Measurements from ENCODE around the gene CLC. TPM values are rescaled to one million over a fixed set of nuclear protein-coding genes. Genes with fewer than 3 reads are reported as not detected.
"Not testable (repeated sequence)": the region's sequence is repeated elsewhere in the genome, so short reads cannot be mapped to it uniquely, and the experiment has no call there.

Gene CLC
- total RNA-seq (2014; rRNA removed; shearing (Covaris generic)): not detected in 2 replicates
- polyA plus RNA-seq (2014; cell fraction: nucleus; rRNA removed): not detected in 2 replicates

DNA sequence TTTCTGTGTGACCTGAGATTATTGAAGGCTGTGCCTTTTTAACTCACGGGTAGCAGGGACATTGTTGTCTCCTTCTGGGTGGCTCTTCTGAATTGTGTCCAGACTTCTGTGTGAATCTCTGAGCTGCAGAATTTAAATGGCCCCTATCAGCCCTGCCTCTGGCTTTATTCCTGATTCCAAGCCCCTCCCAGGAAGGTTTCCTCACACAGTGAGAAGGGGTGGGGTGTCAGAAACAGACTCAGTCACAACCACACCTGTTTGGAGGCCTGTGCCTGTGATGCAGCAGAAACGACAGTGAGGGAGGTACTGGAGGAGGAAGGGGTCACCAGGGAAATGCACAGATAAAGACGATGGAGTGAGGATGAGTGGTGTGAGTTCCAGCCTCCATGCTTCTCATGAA is at the start of gene CLC:
Gene CLC (minus strand): TSS at position 139 of the 400 bp plus-strand sequence. CDS start 77 bp downstream, at position 62.
- DNase-seq (ENCODE audit: extremely low read depth, low read depth): no peak

GRCh38 chr19:39780894-39781293 is 43.1 kb upstream of the CLC start:
- DNase-seq (ENCODE audit: extremely low read depth, low read depth): no peak

DNA sequence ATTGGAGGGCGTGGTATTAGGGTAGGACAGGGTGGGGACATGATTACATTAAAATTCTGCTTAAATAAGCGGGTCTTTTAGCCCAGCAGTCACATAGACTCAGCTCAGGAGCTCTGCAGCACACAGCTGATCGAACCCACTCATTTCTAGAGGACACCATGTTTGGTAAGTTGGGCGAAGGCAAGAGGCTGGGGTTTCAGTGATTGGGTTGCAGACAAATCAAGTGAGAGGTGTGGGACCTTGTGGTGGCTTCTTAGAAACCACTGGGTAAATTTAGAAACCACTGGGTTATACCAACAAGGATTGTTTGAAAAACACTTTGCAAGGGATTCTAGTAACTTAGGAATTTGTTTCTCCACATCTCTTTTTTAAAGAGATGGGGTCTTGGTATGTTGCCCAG is 40.9 kb upstream of the CLC start, which contains the start of gene LEUTX:
Gene LEUTX (plus strand): TSS at position 92 of the 400 bp plus-strand sequence. CDS start 67 bp downstream, at position 159.
- DNase-seq (ENCODE audit: extremely low read depth, low read depth): no peak

DNA sequence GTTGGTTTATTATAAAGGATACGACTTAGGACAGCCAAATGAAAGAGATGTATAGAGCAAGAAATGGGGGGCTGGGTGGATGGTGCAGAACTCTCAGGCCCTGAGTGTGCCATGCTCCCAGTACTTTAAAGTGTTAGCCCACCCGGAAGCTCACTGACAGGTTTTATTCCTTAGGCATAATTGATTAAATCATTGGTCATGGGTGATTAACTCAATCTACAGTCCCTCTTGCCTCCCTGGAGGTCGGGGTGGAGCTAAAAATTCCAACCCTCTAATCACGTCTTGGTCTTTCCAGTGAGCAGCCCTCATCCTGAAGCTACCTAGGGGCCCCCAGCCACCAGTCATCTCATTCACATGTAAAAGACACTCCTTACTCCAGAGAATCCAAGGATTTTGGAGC is 31.0 kb upstream of the CLC start:
- no peak for DNase-seq (ENCODE audit: extremely low read depth, low read depth)

- no peak for DNase-seq (ENCODE audit: extremely low read depth, low read depth)
Observed at GRCh38 chr19:39768334-39768733, 30.5 kb upstream of the CLC start.

GRCh38 chr19:39765091-39766076 is 27.6 kb upstream of the CLC start:
- peak; percentile 38 for DNase-seq (ENCODE audit: extremely low read depth, low read depth)

GRCh38 chr19:39761851-39762250 is 24.0 kb upstream of the CLC start:
- DNase-seq (ENCODE audit: extremely low read depth, low read depth): not testable (repeated sequence)

DNA sequence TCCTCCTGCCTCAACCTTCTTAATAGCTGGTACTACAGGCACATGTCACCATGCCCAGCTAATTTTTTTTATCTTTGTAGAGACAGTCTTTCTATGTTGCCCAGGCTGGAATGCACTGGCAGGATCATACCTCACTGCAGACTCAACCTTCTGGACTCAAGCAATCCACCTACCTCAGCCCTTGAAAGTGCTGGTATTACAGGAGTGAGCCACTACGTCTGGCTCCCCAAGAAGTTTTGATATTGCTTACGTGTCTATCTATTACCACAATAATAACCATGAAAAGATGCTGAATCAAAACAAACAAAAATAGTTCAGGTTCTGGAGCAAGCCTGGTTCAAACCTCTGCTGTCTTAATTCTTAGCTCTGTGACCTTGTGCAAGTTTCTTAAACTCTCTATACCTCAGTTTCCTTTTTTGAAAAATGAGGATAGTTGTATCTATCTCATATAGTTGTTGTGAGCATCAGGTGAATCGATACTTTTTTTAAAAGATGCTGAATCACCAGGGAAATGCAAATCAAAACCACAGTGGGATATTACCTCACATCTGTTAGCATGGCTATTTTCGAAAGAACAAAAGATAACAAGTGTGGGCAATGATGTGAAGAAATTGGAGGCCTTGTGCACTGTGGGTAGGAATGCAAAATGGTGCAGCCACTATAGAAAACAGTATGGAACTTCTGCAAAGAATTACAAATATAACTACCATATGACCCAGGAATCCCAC is 21.8 kb upstream of the CLC start:
- DNase-seq (ENCODE audit: extremely low read depth, low read depth): no peak

DNA sequence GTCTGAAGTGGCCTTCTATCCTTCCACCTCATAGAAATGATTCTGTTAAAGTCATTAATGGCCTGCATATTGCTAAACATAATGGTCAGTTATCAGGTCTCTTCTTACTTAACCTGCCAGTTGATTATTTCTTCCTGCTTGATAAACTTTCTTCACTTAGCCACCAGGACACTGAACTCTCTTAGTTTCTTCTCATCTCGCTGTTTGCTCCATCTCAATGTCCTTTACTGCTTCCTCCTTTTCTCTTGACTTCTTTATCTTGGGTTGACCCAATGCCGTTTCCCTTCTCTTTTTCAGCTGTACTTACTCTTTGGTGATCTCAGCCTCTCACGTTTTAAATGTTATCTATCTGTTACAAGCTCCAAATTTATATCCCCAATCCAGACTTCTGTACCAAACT is 17.1 kb upstream of the CLC start:
- no peak for DNase-seq (ENCODE audit: extremely low read depth, low read depth)

GRCh38 chr19:39754544-39754943 is 16.7 kb upstream of the CLC start:
- DNase-seq (ENCODE audit: extremely low read depth, low read depth): no peak

- no peak for DNase-seq (ENCODE audit: extremely low read depth, low read depth)
Observed at GRCh38 chr19:39752795-39753194, 15.0 kb upstream of the CLC start.

DNA sequence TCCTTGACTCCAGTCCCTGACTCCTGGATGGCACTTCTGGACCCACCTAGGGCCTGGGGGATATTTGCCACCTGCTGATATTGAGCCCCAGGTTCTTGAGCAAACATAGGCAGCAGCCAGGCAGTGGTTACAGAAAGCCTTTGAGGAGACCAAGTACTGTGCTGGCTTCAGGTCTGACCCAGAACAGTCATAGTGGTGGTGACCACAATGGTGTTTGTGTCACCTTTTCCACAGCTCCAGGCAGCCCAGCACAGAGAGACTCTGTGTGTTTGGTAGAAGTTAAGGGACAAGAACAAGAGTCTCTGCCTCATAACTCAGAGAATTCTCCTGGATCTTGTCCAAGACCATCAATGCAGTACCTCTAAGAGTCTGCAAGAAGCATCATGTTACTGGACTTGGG is 14.6 kb upstream of the CLC start:
- DNase-seq (ENCODE audit: extremely low read depth, low read depth): no peak

DNA sequence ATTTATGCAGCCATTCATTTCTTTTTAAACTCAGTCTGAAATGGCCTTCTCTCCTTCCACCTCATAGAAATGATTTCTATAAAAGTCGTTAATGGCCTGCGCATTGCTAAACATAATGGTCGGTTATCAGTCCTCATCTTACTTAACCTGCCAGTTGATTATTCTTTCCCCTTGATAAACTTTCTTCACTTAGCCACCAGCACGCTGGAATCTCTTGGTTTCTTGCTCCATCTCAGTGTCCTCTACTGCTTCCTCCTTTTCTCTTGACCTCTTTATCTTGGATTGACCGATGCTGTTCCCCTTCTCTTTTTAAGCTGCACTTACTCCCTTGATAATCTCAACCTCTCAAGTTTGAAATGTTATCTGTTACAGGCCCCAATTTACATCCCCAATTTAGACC is 12.2 kb upstream of the CLC start:
- DNase-seq (ENCODE audit: extremely low read depth, low read depth): no peak

DNA sequence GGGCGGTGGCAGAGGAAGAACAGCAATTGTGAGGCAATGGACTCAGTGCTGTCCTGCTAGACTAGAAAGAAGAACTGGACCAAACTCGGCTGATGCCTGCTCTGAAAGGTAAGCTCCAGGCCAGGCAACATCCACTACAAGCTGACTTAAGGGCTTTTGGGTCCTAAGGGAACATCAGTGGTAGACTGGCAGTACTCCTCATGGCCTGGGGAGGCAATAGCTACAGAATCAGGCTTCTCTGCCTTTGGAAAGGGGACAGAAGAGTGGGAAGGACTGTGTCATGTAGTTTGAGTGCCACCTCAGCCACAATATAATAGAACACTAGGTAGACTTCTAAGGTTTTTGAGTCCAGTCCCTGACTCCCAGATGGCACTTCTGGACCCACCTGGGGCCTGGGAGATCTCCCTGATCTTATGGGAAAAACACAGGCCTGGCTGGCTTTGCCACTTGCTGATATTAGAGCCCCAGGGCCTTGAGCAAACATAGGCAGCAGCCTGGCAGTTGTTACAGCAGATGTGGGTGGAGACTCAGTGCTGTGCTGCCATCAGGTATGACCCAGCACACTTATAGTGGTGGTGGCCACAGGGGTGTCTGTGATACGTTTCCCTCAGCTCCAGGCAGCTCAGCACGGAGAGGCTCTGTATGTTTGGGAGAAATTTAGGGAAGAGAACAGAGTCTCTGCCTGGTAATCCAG is 9.2 kb upstream of the CLC start:
- DNase-seq (ENCODE audit: extremely low read depth, low read depth): no peak

GRCh38 chr19:39745643-39746042 is 7.8 kb upstream of the CLC start:
- DNase-seq (ENCODE audit: extremely low read depth, low read depth): no peak

GRCh38 chr19:39740395-39740794 is 2.6 kb upstream of the CLC start:
- DNase-seq (ENCODE audit: extremely low read depth, low read depth): no peak

DNA sequence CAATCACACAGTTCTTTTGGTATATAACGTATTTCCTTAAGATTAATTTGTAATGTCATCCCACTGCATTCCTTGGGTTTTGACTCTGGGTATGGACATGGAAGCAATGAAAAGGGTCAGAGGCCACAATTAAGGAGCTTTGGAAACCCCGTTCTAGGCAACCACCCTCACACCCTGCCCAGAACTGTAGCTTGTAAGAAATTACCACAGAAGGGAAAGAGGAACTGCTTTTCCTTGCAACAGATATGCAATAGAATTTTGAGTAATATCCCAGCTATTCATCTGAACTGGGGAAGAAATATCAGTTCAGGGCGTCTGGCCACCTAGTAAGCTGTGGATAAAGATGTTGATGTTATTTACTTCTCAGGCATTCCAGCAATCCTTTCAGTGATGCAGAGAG is 985 bp upstream of the CLC start:
- DNase-seq (ENCODE audit: extremely low read depth, low read depth): no peak

DNA sequence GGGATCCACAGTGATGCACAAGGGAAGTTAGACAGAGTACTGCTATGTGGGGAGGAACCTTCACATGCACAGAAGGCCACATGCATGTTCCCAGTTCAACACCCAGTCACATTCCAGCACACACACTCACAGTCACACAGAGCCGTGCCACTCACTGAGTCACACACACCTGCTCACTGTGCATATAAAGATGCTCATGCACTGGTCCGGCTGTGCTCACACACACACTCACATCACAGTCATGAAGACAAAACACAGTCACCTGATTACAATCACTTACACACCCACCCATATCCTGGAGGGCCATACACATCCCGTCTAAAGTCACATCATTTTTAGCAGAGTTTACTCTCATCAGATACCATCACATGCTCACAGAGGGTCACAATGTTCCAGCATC is 478 bp downstream of the CLC start:
- DNase-seq (ENCODE audit: extremely low read depth, low read depth): no peak

- DNase-seq (ENCODE audit: extremely low read depth, low read depth): no peak
Observed at GRCh38 chr19:39736088-39736487, 1.7 kb downstream of the CLC start.

- DNase-seq (ENCODE audit: extremely low read depth, low read depth): no peak
Observed at GRCh38 chr19:39735688-39736087, 2.1 kb downstream of the CLC start.

DNA sequence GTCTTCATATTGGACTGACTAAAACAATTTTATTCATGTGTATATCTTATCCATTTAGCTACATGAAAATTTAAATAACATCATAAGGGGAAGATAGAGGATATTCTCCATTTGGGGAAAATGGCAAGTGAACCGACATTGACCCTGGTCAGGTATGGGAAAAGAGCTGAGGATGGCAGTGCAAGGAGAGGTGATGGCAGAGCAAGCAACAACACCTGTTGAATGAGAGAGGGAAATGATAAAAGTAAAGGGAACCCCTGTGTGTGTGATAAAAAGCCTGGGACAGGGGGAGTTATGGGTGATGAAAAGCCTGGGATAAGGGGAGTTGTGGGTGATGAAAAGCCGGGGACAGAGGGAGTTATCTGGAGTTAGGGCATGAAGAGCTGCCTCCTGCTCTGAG is 4.0 kb downstream of the CLC start:
- DNase-seq (ENCODE audit: extremely low read depth, low read depth): no peak
